HG03135 (cell line): Measurements from ENCODE around the gene F2R.
"Not testable (repeated sequence)": the region's sequence is repeated elsewhere in the genome, so short reads cannot be mapped to it uniquely, and the experiment has no call there.

ENCODE experiments used
- ATAC-seq: cut with Tn5 transposase; IDR thresholded peaks from one replicate; pipeline ENCODE4 v1.9.1; 2021; ENCODE audit warnings: mild to moderate bottlenecking, moderate library complexity; ENCODE audit not compliant: unreplicated experiment

Gene F2R

GRCh38 chr5:76715736-76716455 lies at the start of gene F2R:
F2R (plus strand) TSS chr5:76716126; CDS start chr5:76716308, 182 bp downstream.
- peak; percentile 63 for ATAC-seq

GRCh38 chr5:76667495-76667894 lies 48.4 kb upstream of the F2R start:
- no peak for ATAC-seq

- no peak for ATAC-seq
Observed at GRCh38 chr5:76669245-76669644, 46.7 kb upstream of the F2R start.

DNA sequence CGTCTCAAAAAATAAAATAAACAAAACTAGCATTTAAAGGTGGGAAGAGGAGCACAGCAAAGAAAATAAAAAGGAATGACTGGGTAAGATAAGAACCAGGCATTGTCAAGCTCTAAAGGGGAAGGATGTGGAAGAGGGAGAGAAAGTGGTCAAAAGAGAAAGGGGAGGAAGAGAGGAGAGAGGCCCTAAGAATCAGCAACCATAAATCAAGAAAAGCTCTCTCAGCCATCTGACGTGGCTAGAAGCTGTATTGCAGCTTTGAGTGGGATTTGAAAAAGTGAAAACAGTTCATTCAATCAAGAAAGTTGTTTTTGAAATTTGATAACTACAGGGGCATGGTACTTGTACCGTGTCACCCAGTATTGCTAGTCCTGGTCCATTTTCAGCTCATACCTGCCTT lies 45.4 kb upstream of the F2R start:
- no peak for ATAC-seq

- ATAC-seq, result no peak
Observed at GRCh38 chr5:76672242-76672641, 43.7 kb upstream of the F2R start.

GRCh38 chr5:76673125-76673524 lies 42.8 kb upstream of the F2R start:
- ATAC-seq, result no peak

DNA sequence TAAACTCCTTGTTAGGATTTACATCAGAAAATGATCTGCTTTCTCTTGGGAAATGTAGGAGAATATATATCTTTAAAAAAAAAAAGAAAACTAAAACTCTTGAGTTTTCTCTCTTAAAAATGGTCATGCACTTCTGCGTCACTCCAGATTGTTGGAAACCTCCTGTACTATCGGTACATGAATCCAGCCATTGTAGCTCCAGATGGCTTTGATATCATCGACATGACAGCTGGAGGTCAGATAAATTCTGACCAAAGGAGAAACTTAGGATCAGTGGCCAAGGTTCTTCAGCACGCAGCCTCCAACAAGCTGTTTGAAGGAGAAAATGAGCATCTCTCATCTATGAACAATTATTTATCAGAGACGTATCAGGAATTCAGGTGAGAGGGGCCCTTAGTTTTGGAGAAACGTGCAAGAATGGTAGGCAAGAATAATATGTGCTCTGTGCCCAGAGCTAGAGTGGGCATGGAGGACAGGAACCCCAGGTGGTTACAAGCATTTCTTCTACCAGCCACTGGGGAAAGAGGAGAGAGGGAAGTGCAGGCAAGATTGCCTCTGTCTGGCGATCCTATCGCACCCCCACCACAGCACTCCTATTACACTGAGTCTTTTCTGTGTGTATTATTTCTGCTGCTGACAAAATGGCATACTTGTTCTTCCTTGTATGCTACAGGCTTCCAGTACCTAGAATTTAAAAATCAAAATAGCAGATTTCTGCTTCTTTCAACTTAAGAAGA lies 41.4 kb upstream of the F2R start:
- no peak for ATAC-seq

DNA sequence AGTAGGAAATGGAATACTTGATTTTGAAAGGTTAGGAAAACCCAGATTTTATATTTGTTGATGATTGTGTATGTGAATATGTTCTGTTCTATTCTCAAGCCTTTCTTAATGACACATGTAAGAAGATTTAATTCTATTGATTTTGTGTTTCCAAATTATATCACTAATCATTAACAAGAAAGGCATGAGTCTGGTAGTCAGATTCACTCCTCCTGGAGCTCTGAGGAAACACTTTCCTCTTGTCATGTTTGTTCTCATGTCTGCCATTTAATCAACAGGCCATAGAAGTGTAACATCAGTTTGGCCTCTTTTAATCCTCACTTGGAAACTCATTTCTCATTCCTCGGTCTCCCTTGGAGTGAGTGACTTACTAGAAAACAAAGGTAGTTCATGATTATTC lies 40.6 kb upstream of the F2R start:
- no peak for ATAC-seq

GRCh38 chr5:76677849-76678472 lies 38.0 kb upstream of the F2R start:
- no peak for ATAC-seq

- ATAC-seq, result no peak
Observed at GRCh38 chr5:76679231-76679630, 36.7 kb upstream of the F2R start.

DNA sequence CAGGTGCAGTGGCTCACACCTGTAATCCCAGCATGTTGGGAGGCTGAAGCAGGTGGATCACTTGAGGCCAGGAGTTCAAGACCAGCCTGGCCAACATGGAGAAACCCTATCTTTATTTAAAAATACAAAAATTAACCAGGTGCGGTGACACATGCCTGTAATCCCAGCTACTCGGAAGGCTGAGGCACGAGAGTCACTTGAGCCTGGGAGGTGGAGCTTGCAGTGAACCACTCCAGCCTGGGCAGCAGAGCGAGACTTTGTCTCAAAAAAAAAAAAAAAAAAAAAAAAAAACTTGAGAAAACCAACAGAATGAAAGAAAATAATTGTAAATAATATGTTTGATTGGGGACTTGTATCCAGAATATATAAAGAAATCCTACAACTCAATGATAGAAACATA lies 35.1 kb upstream of the F2R start:
- ATAC-seq, result not testable (repeated sequence)

DNA sequence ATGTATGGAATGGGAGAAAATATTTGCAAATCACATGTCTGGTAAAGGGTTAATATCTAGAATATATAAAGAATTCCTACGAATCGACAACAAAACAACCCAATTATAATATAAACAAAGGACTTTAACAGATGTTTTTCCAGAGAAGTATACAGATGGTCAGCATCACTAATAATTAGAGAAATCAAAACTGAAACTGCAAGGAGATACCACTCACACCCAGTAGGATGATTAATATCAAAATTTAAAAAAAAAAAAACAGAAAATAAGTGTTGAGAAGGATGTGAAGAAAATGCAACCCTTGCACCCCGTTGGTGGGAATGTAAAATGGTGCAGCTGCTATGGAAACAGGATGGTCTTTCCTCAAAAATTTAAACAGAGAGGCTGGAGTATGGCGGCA lies 34.6 kb upstream of the F2R start:
- no peak for ATAC-seq

GRCh38 chr5:76682387-76682786 lies 33.5 kb upstream of the F2R start:
- ATAC-seq, result no peak

- ATAC-seq, result no peak
Observed at GRCh38 chr5:76683816-76684731, 31.9 kb upstream of the F2R start.

GRCh38 chr5:76684756-76685519 lies 31.0 kb upstream of the F2R start:
- ATAC-seq, result no peak

GRCh38 chr5:76685704-76686103 lies 30.2 kb upstream of the F2R start:
- ATAC-seq, result no peak

DNA sequence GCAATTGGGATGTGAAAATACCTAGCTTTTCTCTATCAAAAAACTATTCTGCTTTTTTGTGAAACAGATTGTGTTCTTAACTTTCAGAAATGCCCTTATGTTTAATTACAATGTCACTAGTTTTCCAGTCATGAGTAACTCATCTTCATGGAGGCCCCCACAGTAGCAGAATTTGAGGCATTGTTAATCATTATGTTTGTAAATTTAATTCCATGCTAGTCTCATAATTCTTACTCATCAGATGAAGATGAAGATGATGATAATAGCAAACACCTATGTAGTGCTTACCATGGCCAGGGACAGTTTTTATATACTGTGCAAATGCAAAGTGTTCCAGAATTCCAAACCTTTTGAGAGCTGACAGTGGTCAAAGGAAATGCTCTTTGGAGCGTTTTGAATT lies 27.7 kb upstream of the F2R start:
- no peak for ATAC-seq

GRCh38 chr5:76688836-76689235 lies 27.1 kb upstream of the F2R start:
- ATAC-seq, result no peak

DNA sequence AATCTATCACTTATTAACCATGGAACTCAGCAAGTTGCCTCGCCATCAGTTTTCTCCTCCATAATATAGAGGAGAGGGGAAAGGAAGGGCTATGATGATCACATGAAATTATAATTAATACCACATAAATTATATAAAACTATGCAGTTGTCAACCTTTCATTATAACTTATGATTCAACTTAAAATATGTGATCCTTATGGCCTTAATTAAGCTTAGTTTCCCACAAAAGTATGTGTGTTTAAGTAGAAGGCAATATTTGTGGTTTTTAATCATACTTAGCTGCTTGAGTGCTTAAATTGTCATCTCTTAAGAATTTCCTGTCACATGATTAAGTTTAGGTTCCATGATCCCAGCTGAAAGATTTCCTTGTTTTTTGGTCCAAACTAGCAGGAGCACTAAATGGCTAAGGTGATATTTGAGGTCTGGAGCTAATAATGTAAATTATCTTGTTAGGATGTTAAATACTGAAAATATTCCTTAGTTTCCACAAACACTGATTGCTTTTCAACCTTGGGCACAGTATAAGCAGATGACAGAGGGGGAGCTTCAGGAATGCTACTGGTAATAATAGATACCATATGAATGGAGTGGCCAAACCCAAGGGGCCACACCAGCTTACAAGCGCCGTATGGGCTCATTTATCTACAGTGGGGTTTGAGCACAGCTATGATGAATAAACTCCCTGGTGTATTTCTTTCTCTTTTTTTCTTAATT lies 26.4 kb upstream of the F2R start:
- no peak for ATAC-seq
